HL-60 (cell line): ENCODE measurements around the gene MCU.

ENCODE experiments used
- DNase-seq, 2 experiments: peaks; one replicate each; pipeline ENCODE4 v3.0.0-alpha.2; 2010 to 2020; ENCODE audit warnings: low read depth in 1 of 2, low spot score in 1 of 2
- H3K27ac ChIP-seq: fragments of 250-450 bp; sonication (Bioruptor Pico); replicated peaks from 2 replicates; pipeline ENCODE4 v1.5.1; 2020; ENCODE audit warnings: mild to moderate bottlenecking, moderate library complexity
- H3K27me3 ChIP-seq: fragments of 250-450 bp; sonication (Bioruptor Pico); 2 replicates; pipeline ENCODE4 v1.5.1; 2021; ENCODE audit warnings: mild to moderate bottlenecking, moderate library complexity; ENCODE audit not compliant: insufficient read depth, poor library complexity, severe bottlenecking
- H3K4me3 ChIP-seq: replicated peaks from 2 replicates; pipeline ENCODE4 v1.5.1; 2011; ENCODE audit warnings: mild to moderate bottlenecking, control low read depth, low read length; ENCODE audit not compliant: insufficient read depth
- GABPA ChIP-seq: IDR thresholded peaks from 2 replicates; pipeline ENCODE4 v1.6.1; 2012; ENCODE audit warnings: low read depth
- POLR2AphosphoS5 ChIP-seq: IDR thresholded peaks from 2 replicates; pipeline ENCODE4 v1.6.1; 2012; ENCODE audit warnings: low read depth
- REST ChIP-seq: IDR thresholded peaks from 2 replicates; pipeline ENCODE4 v1.6.1; 2012; ENCODE audit warnings: low read depth; ENCODE audit not compliant: insufficient replicate concordance
- SPI1 ChIP-seq: IDR thresholded peaks from 2 replicates; pipeline ENCODE4 v1.6.1; 2012; ENCODE audit warnings: low read depth, mild to moderate bottlenecking, borderline replicate concordance
- TF ChIP-seq, protein P1 (sequence below): IDR thresholded peaks from one replicate; pipeline ENCODE4 v1.5.1; 2011; ENCODE audit warnings: low read length, control low read depth, inconsistent platforms; ENCODE audit not compliant: insufficient read depth

Gene MCU

GRCh38 chr10:72702868-72703581 lies 11.1 kb downstream of the MCU start:
- DNase-seq, result no peak
- Histone ChIP-seq H3K4me3 (no peak overlapping the region), H3K27ac (no peak overlapping the region; the same call in 1 of the 2 replicates), H3K27me3 (no peaks in the 10 kb centered on the region)
- TF ChIP-seq, protein P1, sequence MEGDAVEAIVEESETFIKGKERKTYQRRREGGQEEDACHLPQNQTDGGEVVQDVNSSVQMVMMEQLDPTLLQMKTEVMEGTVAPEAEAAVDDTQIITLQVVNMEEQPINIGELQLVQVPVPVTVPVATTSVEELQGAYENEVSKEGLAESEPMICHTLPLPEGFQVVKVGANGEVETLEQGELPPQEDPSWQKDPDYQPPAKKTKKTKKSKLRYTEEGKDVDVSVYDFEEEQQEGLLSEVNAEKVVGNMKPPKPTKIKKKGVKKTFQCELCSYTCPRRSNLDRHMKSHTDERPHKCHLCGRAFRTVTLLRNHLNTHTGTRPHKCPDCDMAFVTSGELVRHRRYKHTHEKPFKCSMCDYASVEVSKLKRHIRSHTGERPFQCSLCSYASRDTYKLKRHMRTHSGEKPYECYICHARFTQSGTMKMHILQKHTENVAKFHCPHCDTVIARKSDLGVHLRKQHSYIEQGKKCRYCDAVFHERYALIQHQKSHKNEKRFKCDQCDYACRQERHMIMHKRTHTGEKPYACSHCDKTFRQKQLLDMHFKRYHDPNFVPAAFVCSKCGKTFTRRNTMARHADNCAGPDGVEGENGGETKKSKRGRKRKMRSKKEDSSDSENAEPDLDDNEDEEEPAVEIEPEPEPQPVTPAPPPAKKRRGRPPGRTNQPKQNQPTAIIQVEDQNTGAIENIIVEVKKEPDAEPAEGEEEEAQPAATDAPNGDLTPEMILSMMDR, result no peak
- TF ChIP-seq GABPA (no peak), SPI1 (no peak), REST (no peak), POLR2AphosphoS5 (no peak)

DNA sequence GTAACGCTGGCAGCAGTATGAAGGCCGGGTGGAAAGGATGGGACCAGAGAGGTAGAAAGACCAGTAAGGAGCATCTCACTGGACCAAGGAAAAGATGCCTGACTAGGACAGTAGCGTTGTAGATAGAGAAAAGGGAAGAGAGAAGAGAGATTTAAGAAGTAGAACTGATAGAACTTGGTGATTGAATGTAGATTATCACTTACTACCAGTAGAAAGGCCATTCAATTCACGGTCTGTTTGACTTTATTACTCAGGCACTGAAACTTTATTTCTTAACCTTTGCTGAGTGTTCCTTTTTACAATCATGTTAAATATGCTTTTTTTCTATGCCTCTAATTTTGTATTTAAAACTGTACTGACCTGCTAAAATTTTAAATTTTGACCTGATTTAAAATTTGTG lies 12.2 kb downstream of the MCU start:
- TF ChIP-seq, protein P1, result no peak
- no peak for TF ChIP-seq SPI1
- no peak for TF ChIP-seq POLR2AphosphoS5
- TF ChIP-seq REST, result no peak
- no peak for TF ChIP-seq GABPA
- Histone ChIP-seq H3K27me3 (no peaks in the 10 kb centered on the region), H3K4me3 (no peak overlapping the region), H3K27ac (no peak overlapping the region)
- DNase-seq, result no peak

- TF ChIP-seq, protein P1, result no peak
- TF ChIP-seq POLR2AphosphoS5 (no peak), REST (no peak), GABPA (no peak), SPI1 (no peak)
- Histone ChIP-seq H3K4me3 (no peak overlapping the region), H3K27ac (no peak overlapping the region), H3K27me3 (no peaks in the 10 kb centered on the region)
- no peak for DNase-seq
Measured at GRCh38 chr10:72709041-72709440, 17.1 kb downstream of the MCU start.
